HL-60 (cell line): ENCODE results near the gene OGN.

Experiments
- DNase-seq, 2 experiments: peaks; one replicate each; pipeline ENCODE4 v3.0.0-alpha.2; 2010 to 2020; ENCODE audit warnings: low read depth in 1 of 2, low spot score in 1 of 2
- H3K27ac ChIP-seq: fragments of 250-450 bp; sonication (Bioruptor Pico); replicated peaks from 2 replicates; pipeline ENCODE4 v1.5.1; 2020; ENCODE audit warnings: mild to moderate bottlenecking, moderate library complexity
- H3K27me3 ChIP-seq: fragments of 250-450 bp; sonication (Bioruptor Pico); 2 replicates; pipeline ENCODE4 v1.5.1; 2021; ENCODE audit warnings: mild to moderate bottlenecking, moderate library complexity; ENCODE audit not compliant: insufficient read depth, poor library complexity, severe bottlenecking
- H3K4me3 ChIP-seq: replicated peaks from 2 replicates; pipeline ENCODE4 v1.5.1; 2011; ENCODE audit warnings: mild to moderate bottlenecking, control low read depth, low read length; ENCODE audit not compliant: insufficient read depth
- CTCF ChIP-seq: IDR thresholded peaks from one replicate; pipeline ENCODE4 v1.5.1; 2011; ENCODE audit warnings: low read length, control low read depth, inconsistent platforms; ENCODE audit not compliant: insufficient read depth
- GABPA ChIP-seq: IDR thresholded peaks from 2 replicates; pipeline ENCODE4 v1.6.1; 2012; ENCODE audit warnings: low read depth
- POLR2AphosphoS5 ChIP-seq: IDR thresholded peaks from 2 replicates; pipeline ENCODE4 v1.6.1; 2012; ENCODE audit warnings: low read depth
- SPI1 ChIP-seq: IDR thresholded peaks from 2 replicates; pipeline ENCODE4 v1.6.1; 2012; ENCODE audit warnings: low read depth, mild to moderate bottlenecking, borderline replicate concordance
- long read RNA-seq: library from polyadenylated mRNA; unstranded; transcript quantifications from one replicate; pipeline ENCODE4 v2.0.0, GENCODE V29; 2020
- TF ChIP-seq, protein P1 (sequence below): IDR thresholded peaks from 2 replicates; pipeline ENCODE4 v1.6.1; 2012; ENCODE audit warnings: low read depth; ENCODE audit not compliant: insufficient replicate concordance

OGN gene, protein sequence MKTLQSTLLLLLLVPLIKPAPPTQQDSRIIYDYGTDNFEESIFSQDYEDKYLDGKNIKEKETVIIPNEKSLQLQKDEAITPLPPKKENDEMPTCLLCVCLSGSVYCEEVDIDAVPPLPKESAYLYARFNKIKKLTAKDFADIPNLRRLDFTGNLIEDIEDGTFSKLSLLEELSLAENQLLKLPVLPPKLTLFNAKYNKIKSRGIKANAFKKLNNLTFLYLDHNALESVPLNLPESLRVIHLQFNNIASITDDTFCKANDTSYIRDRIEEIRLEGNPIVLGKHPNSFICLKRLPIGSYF
- long read RNA-seq = 0 reads

GRCh38 chr9:92404042-92404836 is at the start of gene OGN:
Gene OGN, minus strand, starts transcription at chr9:92404578. Its CDS starts 1,171 bp downstream, at chr9:92403407.
- Histone ChIP-seq H3K27ac (no peak within 1 kb of the TSS), H3K4me3 (no peak within 1 kb of the TSS), H3K27me3 (no peaks in the 10 kb centered on the region)
- TF ChIP-seq GABPA (no peak), SPI1 (no peak), POLR2AphosphoS5 (no peak), CTCF (no peak)
- TF ChIP-seq, protein P1, sequence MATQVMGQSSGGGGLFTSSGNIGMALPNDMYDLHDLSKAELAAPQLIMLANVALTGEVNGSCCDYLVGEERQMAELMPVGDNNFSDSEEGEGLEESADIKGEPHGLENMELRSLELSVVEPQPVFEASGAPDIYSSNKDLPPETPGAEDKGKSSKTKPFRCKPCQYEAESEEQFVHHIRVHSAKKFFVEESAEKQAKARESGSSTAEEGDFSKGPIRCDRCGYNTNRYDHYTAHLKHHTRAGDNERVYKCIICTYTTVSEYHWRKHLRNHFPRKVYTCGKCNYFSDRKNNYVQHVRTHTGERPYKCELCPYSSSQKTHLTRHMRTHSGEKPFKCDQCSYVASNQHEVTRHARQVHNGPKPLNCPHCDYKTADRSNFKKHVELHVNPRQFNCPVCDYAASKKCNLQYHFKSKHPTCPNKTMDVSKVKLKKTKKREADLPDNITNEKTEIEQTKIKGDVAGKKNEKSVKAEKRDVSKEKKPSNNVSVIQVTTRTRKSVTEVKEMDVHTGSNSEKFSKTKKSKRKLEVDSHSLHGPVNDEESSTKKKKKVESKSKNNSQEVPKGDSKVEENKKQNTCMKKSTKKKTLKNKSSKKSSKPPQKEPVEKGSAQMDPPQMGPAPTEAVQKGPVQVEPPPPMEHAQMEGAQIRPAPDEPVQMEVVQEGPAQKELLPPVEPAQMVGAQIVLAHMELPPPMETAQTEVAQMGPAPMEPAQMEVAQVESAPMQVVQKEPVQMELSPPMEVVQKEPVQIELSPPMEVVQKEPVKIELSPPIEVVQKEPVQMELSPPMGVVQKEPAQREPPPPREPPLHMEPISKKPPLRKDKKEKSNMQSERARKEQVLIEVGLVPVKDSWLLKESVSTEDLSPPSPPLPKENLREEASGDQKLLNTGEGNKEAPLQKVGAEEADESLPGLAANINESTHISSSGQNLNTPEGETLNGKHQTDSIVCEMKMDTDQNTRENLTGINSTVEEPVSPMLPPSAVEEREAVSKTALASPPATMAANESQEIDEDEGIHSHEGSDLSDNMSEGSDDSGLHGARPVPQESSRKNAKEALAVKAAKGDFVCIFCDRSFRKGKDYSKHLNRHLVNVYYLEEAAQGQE = no peak
- DNase-seq = no peak

- DNase-seq = no peak
- H3K27ac ChIP-seq = no peak overlapping the region
- TF ChIP-seq POLR2AphosphoS5 = no peak
- TF ChIP-seq CTCF = no peak
- TF ChIP-seq, protein P1 = no peak
- no peak for TF ChIP-seq GABPA
- no peak for TF ChIP-seq SPI1
- H3K27me3 ChIP-seq = no peaks in the 10 kb centered on the region
- H3K4me3 ChIP-seq = no peak overlapping the region
Measured at GRCh38 chr9:92446536-92446935, 42.2 kb upstream of the OGN start.

DNA sequence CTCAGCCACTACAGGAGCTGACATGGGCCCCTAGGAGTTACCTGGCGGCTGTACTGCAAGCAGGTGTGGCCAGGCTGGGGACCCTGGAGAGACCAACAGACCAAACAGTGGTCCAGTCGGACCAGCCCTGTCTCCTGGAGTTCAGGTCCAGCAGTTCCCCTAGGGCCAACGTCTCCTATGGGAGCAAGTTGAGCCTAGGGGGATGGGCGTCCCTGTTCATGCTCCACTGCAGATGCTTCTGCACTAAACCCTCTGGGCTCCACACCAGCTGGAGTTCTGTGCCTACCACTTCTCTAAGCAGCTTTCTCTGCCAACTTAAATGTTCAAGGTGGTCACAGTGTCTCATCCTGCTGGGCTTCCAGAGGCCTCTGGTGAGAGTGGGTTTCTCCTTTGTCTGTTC is 40.5 kb upstream of the OGN start:
- H3K4me3 ChIP-seq = no peak overlapping the region
- DNase-seq = no peak
- H3K27me3 ChIP-seq = no peaks in the 10 kb centered on the region
- no peak for TF ChIP-seq GABPA
- no peak for TF ChIP-seq SPI1
- TF ChIP-seq CTCF = no peak
- TF ChIP-seq, protein P1 = no peak
- TF ChIP-seq POLR2AphosphoS5 = no peak
- no peak overlapping the region for H3K27ac ChIP-seq
